22Rv1 (cell line): Measurements from ENCODE around the gene TMPRSS11D.

ENCODE experiments used
- ZFX ChIP-seq: fragments of 450-650 bp; IDR thresholded peaks from 2 replicates; pipeline ENCODE4 v1.6.1; 2017; ENCODE audit warnings: antibody characterized with exemption, borderline replicate concordance
- TF ChIP-seq, protein P1 (sequence below): fragments of 450-650 bp; IDR thresholded peaks from 2 replicates; pipeline ENCODE4 v1.5.1; 2017; ENCODE audit warnings: mild to moderate bottlenecking

DNA sequence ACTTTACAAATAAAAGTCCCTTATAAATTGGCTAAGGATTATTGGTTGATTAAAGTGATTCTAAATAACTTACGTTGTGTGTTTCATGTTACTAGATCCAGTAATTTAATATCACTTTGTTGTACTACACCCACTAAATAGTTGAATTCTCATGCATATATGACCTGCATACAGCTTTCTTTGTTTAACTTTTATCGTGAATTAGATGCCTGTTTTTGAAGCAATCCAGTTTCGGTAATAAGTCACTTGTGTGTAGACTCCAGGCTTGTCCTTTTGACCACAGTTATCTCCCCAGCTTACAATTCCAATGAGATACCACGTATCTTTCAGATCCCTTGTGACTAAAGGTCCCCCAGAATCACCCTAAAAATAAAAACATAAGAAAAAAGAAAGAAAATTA is 27.3 kb upstream of the TMPRSS11D start:
- TF ChIP-seq, protein P1, sequence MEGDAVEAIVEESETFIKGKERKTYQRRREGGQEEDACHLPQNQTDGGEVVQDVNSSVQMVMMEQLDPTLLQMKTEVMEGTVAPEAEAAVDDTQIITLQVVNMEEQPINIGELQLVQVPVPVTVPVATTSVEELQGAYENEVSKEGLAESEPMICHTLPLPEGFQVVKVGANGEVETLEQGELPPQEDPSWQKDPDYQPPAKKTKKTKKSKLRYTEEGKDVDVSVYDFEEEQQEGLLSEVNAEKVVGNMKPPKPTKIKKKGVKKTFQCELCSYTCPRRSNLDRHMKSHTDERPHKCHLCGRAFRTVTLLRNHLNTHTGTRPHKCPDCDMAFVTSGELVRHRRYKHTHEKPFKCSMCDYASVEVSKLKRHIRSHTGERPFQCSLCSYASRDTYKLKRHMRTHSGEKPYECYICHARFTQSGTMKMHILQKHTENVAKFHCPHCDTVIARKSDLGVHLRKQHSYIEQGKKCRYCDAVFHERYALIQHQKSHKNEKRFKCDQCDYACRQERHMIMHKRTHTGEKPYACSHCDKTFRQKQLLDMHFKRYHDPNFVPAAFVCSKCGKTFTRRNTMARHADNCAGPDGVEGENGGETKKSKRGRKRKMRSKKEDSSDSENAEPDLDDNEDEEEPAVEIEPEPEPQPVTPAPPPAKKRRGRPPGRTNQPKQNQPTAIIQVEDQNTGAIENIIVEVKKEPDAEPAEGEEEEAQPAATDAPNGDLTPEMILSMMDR, result no peak
- no peak for TF ChIP-seq ZFX
